ENCODE data around the gene NME7.

NME7 gene

DNA sequence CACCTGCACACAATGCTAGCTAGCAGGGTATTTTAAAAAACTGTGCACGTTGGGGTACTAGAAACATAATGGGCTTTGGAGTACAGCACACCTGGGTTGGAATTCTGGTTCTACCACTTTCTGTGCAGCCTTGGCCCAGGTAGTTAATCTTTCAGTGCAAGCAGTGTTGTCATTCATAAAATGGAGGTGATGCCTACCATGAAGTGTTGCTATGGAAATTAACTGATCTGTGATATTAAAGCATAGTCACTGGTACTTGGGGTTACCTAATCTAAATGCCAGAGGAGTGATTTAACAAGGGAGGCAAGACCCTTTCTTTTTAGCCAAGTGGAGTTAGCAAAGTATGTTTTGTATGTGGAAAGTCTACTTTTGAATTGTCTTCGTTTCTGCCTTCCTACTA lies 243.1 kb downstream of the NME7 start:
- peaks cover 61% of the 10 kb centered on the region for H3K36me3 Mint-ChIP-seq (ENCODE audit: low read depth)
- TF ChIP-seq, protein P1, sequence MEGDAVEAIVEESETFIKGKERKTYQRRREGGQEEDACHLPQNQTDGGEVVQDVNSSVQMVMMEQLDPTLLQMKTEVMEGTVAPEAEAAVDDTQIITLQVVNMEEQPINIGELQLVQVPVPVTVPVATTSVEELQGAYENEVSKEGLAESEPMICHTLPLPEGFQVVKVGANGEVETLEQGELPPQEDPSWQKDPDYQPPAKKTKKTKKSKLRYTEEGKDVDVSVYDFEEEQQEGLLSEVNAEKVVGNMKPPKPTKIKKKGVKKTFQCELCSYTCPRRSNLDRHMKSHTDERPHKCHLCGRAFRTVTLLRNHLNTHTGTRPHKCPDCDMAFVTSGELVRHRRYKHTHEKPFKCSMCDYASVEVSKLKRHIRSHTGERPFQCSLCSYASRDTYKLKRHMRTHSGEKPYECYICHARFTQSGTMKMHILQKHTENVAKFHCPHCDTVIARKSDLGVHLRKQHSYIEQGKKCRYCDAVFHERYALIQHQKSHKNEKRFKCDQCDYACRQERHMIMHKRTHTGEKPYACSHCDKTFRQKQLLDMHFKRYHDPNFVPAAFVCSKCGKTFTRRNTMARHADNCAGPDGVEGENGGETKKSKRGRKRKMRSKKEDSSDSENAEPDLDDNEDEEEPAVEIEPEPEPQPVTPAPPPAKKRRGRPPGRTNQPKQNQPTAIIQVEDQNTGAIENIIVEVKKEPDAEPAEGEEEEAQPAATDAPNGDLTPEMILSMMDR (IDR thresholded peaks at IDR 0.05; ENCODE audit: unreplicated experiment in 3 of 3) = no peak
- H3K4me1 Mint-ChIP-seq = peaks cover 7% of the 10 kb centered on the region
- peak overlapping the region; percentile 7 to 57 (median 53) for H3K27ac Mint-ChIP-seq
- no peak overlapping the region for H3K4me3 Mint-ChIP-seq
- H3K27me3 Mint-ChIP-seq (ENCODE audit: low read depth) = no peaks in the 10 kb centered on the region
- no peaks in the 10 kb centered on the region for H3K9me3 Mint-ChIP-seq

DNA sequence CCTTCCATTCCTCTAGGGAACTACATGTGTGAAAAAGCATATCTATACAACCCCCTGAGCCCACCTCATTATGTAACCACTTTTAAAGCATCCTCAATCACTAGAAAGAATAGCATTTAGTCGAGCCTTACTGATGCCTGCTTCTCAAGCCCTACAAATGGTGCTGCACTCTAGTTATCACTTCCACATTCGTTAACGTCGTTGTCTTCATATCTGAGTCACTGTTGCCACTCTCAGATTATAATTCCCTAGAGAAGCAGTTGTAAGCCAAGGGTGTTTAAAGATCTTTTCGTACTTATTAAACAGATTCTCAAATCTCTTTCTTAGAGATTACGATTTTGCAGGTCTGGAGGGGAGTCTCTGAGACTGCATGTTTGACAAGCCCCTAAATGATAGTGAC lies 244.6 kb downstream of the NME7 start:
- H3K36me3 Mint-ChIP-seq (ENCODE audit: low read depth) = peaks cover 53% of the 10 kb centered on the region
- no peak overlapping the region for H3K4me3 Mint-ChIP-seq

DNA sequence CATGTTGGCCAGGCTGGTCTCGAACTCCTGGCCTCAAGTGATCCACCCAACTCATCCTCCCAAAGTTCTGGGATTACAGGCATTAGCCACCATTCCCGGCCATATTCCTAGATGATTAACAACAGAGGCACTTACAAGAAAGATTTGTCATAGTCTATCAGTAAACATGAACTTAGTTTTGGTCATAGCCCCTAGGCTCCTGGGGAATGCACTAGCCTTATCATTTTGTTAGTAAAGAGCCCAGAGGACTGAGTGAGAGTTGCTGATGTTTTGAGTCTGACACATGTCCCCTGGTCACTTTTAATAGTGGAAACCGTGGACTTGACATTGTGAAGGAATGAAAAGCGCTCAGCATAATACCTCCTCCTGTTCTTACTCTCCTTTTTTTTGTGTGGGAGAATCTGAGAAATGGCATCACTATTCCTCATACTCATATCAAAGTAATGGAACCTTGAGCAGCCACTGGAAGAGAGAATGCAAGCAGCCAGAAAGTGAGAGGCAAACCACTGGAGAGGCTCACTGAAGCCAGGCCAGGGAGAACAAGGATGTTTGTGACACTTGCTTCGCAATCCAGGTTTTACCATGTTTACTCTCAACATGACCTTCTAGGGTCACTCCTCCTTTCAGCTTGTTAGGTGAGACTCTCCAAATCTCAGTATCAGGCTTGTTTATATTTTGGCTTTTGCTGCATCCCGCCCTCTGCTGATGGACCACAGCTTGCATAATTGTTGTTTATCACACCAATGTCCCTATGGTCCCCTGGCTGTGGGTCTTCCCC lies 246.3 kb downstream of the NME7 start:
- peaks cover 35% of the 10 kb centered on the region for H3K4me1 Mint-ChIP-seq
- H3K36me3 Mint-ChIP-seq (ENCODE audit: low read depth) = peaks cover 56% of the 10 kb centered on the region
- TF ChIP-seq, protein P1 (IDR thresholded peaks at IDR 0.05; ENCODE audit: unreplicated experiment in 3 of 3) = no peak
- H3K9me3 Mint-ChIP-seq = no peaks in the 10 kb centered on the region
- H3K27me3 Mint-ChIP-seq (ENCODE audit: low read depth) = no peaks in the 10 kb centered on the region
- no peak overlapping the region for H3K4me3 Mint-ChIP-seq
- H3K27ac Mint-ChIP-seq = peak overlapping the region in 1 of 3 experiments; percentile 55

More for the DNA sequence above, 244.6 kb downstream of the NME7 start:
- H3K27ac Mint-ChIP-seq = peak overlapping the region in 1 of 3 experiments; percentile 5
- H3K9me3 Mint-ChIP-seq = no peaks in the 10 kb centered on the region
- H3K4me1 Mint-ChIP-seq = peaks cover 21% of the 10 kb centered on the region
- no peaks in the 10 kb centered on the region for H3K27me3 Mint-ChIP-seq (ENCODE audit: low read depth)
- TF ChIP-seq, protein P1 (IDR thresholded peaks at IDR 0.05; ENCODE audit: unreplicated experiment in 3 of 3) = no peak

DNA sequence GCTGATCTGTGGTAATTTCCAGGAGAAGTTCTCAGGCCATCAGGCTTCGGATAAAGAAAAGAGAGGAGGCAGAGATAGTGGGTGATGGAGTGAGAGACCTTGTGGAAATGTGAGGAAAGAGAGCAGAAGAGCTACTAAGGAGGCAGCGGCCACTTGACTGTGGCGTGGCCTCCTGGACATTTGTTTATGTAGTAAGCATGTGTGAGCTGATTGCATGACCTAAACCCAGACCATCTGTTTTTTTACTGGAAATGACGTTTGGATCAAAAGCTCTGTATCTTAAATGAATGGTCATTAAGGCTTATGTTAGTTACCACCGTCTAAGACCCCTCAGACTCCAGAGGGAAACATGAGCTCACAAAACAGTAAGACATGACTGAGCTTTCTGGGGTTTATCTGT lies 247.5 kb downstream of the NME7 start:
- Mint-ChIP-seq H3K4me3 (no peak overlapping the region), H3K27ac (peak overlapping the region in 2 of 3 experiments; percentile 7 to 73), H3K4me1 (peaks cover 40% of the 10 kb centered on the region), H3K36me3 (ENCODE audit: low read depth) (peaks cover 55% of the 10 kb centered on the region), H3K9me3 (no peaks in the 10 kb centered on the region), H3K27me3 (ENCODE audit: low read depth) (no peaks in the 10 kb centered on the region)
- TF ChIP-seq, protein P1 (IDR thresholded peaks at IDR 0.05; ENCODE audit: unreplicated experiment in 3 of 3) = no peak

DNA sequence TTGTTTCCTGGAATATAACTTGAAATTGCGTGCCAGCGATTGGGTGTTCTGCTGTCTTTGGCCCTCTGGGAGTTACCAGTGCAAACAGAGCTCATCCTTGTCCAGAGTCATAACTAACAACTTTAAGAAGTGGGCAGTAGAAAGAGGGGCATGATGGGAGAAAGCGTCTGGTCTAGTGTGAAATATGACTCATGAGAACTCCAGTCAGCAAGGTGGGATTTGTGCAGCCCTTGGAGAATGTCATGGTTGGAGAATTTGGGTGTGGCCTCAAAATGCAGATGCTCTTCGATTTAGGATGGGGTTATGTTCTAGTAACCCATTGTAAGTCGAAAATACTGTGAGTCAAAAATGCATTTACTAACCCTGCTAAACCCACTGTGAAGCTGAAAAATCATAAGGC lies 248.2 kb downstream of the NME7 start:
- no peak overlapping the region for H3K4me3 Mint-ChIP-seq
- H3K27ac Mint-ChIP-seq = peak overlapping the region; percentile 7 to 73 (median 13)
- no peaks in the 10 kb centered on the region for H3K9me3 Mint-ChIP-seq
- H3K27me3 Mint-ChIP-seq (ENCODE audit: low read depth) = no peaks in the 10 kb centered on the region
- TF ChIP-seq, protein P1 (IDR thresholded peaks at IDR 0.05; ENCODE audit: unreplicated experiment in 3 of 3) = no peak
- H3K36me3 Mint-ChIP-seq (ENCODE audit: low read depth) = peaks cover 52% of the 10 kb centered on the region
- H3K4me1 Mint-ChIP-seq = peaks cover 40% of the 10 kb centered on the region

DNA sequence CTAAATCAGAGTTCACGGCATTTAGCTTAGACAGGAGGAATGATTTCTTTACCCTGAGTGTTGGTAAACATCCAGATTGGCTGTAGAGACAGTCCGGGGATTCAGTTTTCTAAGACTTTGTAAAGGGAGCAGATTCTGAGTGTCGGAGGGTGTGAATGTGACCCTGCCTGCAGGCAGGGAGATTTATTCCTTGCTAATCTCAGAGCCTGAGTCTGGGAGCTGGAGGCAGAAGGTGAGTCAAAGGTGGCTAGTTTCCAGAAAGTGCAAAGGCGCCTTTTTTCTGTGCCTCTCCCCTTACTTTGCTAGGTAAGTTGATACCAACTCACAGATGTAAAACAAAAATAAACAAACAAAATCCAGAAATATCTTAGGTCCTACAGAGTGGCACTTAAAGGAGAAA lies 249.4 kb downstream of the NME7 start:
- TF ChIP-seq, protein P1 (IDR thresholded peaks at IDR 0.05; ENCODE audit: unreplicated experiment in 3 of 3) = no peak
- peaks cover 47% of the 10 kb centered on the region for H3K4me1 Mint-ChIP-seq
- no peaks in the 10 kb centered on the region for H3K27me3 Mint-ChIP-seq (ENCODE audit: low read depth)
- peaks cover 54% of the 10 kb centered on the region for H3K36me3 Mint-ChIP-seq (ENCODE audit: low read depth)
- no peaks in the 10 kb centered on the region for H3K9me3 Mint-ChIP-seq
- no peak overlapping the region for H3K4me3 Mint-ChIP-seq
- H3K27ac Mint-ChIP-seq = peak overlapping the region; percentile 2 to 26 (median 5)
